Mesendoderm (in vitro differentiated cells): ENCODE measurements around the gene ZNF469.

Source experiments
- DNase-seq: peaks from one replicate; pipeline ENCODE4 v3.0.0; 2013
- H2AK5ac ChIP-seq: 2 replicates; pipeline ENCODE4 v1.6.1; 2013; ENCODE audit warnings: low read length, inconsistent platforms
- H2BK120ac ChIP-seq: 2 replicates; pipeline ENCODE4 v1.6.1; 2013; ENCODE audit warnings: low read depth, mild to moderate bottlenecking, low read length, moderate library complexity, mixed read lengths
- H2BK15ac ChIP-seq: replicated peaks from 2 replicates; pipeline ENCODE4 v1.6.1; 2013; ENCODE audit warnings: low read depth, mild to moderate bottlenecking, moderate library complexity
- H2BK5ac ChIP-seq: 2 replicates; pipeline ENCODE4 v1.6.1; 2013; ENCODE audit warnings: low read length, inconsistent platforms
- H3K18ac ChIP-seq: 2 replicates; pipeline ENCODE4 v1.6.1; 2013; ENCODE audit warnings: mild to moderate bottlenecking, low read length, mixed read lengths
- H3K23ac ChIP-seq: one replicate; pipeline ENCODE4 v1.6.1; 2013; ENCODE audit warnings: low read length
- H3K27ac ChIP-seq: 2 replicates; pipeline ENCODE4 v1.5.1; 2013; ENCODE audit warnings: low read depth, mild to moderate bottlenecking, inconsistent platforms, low read length, moderate library complexity
- H3K27me3 ChIP-seq: 2 replicates; pipeline ENCODE4 v1.6.1; 2013; ENCODE audit warnings: low read length, control low read depth, mild to moderate bottlenecking, inconsistent platforms; ENCODE audit not compliant: insufficient read depth, poor library complexity
- H3K36me3 ChIP-seq: 2 replicates; pipeline ENCODE4 v1.6.1; 2013; ENCODE audit warnings: low read length, inconsistent platforms; ENCODE audit not compliant: control insufficient read depth, insufficient read depth
- H3K4ac ChIP-seq: one replicate; pipeline ENCODE4 v1.6.1; 2013; ENCODE audit warnings: low read depth, mild to moderate bottlenecking, low read length, moderate library complexity
- H3K4me1 ChIP-seq: 2 replicates; pipeline ENCODE4 v1.6.1; 2013; ENCODE audit warnings: low read depth, low read length, inconsistent platforms; ENCODE audit not compliant: control insufficient read depth
- H3K4me2 ChIP-seq: 2 replicates; pipeline ENCODE4 v1.6.1; 2013; ENCODE audit warnings: low read length
- H3K4me3 ChIP-seq: 2 replicates; pipeline ENCODE4 v1.5.1; 2013; ENCODE audit warnings: mild to moderate bottlenecking, low read length
- H3K56ac ChIP-seq: one replicate; pipeline ENCODE4 v1.6.1; 2013; ENCODE audit warnings: low read length
- H3K79me1 ChIP-seq: 2 replicates; pipeline ENCODE4 v1.6.1; 2013; ENCODE audit warnings: low read length, inconsistent platforms
- H3K79me2 ChIP-seq: 2 replicates; pipeline ENCODE4 v1.6.1; 2013; ENCODE audit warnings: mild to moderate bottlenecking, low read length; ENCODE audit not compliant: control insufficient read depth, insufficient read depth
- H3K9ac ChIP-seq: 2 replicates; pipeline ENCODE4 v1.6.1; 2013; ENCODE audit warnings: low read length, inconsistent platforms
- H4K5ac ChIP-seq: one replicate; pipeline ENCODE4 v1.6.1; 2013; ENCODE audit warnings: low read length
- H4K8ac ChIP-seq: one replicate; pipeline ENCODE4 v1.6.1; 2013; ENCODE audit warnings: low read depth, mild to moderate bottlenecking, control low read depth, low read length, moderate library complexity
- WGBS: extraction: QIAGEN DNeasy Blood & Tissue Kit; methylation state at CpG from one replicate; pipeline ENCODE4 v1.1.7; 2013; ENCODE audit warnings: low lambda C conversion rate, missing lambda C conversion rate; ENCODE audit not compliant: insufficient coverage; ENCODE audit errors: extremely low coverage; 5-methylcytosine and 5-hydroxymethylcytosine counted together

ZNF469 gene

GRCh38 chr16:88361775-88362174 lies 21.0 kb upstream of the ZNF469 start:
- H2BK15ac ChIP-seq: no peak overlapping the region
- no peak overlapping the region for H2AK5ac ChIP-seq
- no peaks in the 10 kb centered on the region for H3K27me3 ChIP-seq
- H3K18ac ChIP-seq: no peak overlapping the region
- no peak overlapping the region for H2BK120ac ChIP-seq
- H3K9ac ChIP-seq: no peak overlapping the region
- H3K36me3 ChIP-seq: no peaks in the 10 kb centered on the region
- H3K23ac ChIP-seq: no peak overlapping the region
- H4K8ac ChIP-seq: no peak overlapping the region
- no peak overlapping the region for H4K5ac ChIP-seq
- no peak overlapping the region for H3K4ac ChIP-seq
- WGBS: no CpG with 5 or more reads among the region's 5 CpGs
- no peaks in the 10 kb centered on the region for H3K79me1 ChIP-seq
- no peak overlapping the region for H3K56ac ChIP-seq
- no peak overlapping the region for H2BK5ac ChIP-seq
- no peak for DNase-seq
- no peak overlapping the region for H3K4me3 ChIP-seq
- no peak overlapping the region for H3K27ac ChIP-seq
- no peaks in the 10 kb centered on the region for H3K4me1 ChIP-seq
- H3K4me2 ChIP-seq: no peak overlapping the region
- H3K79me2 ChIP-seq: no peaks in the 10 kb centered on the region

- H2BK15ac ChIP-seq: no peak overlapping the region
- H3K36me3 ChIP-seq: no peaks in the 10 kb centered on the region
- no peak for DNase-seq
- WGBS: no CpG with 5 or more reads among the region's 2 CpGs
- no peaks in the 10 kb centered on the region for H3K4me1 ChIP-seq
- no peak overlapping the region for H4K8ac ChIP-seq
- no peaks in the 10 kb centered on the region for H3K27me3 ChIP-seq
- no peak overlapping the region for H3K4ac ChIP-seq
- no peak overlapping the region for H2BK120ac ChIP-seq
- no peak overlapping the region for H3K23ac ChIP-seq
- no peak overlapping the region for H3K18ac ChIP-seq
- H4K5ac ChIP-seq: no peak overlapping the region
- no peaks in the 10 kb centered on the region for H3K79me1 ChIP-seq
- H3K56ac ChIP-seq: no peak overlapping the region
- H3K4me2 ChIP-seq: no peak overlapping the region
- no peak overlapping the region for H3K27ac ChIP-seq
- no peaks in the 10 kb centered on the region for H3K79me2 ChIP-seq
- H2AK5ac ChIP-seq: no peak overlapping the region
- H3K9ac ChIP-seq: no peak overlapping the region
- no peak overlapping the region for H2BK5ac ChIP-seq
- H3K4me3 ChIP-seq: no peak overlapping the region
Observed at GRCh38 chr16:88363239-88363891, 19.4 kb upstream of the ZNF469 start.

- no peak for DNase-seq
- H4K5ac ChIP-seq: no peak overlapping the region
- H3K18ac ChIP-seq: no peak overlapping the region
- no peaks in the 10 kb centered on the region for H3K79me2 ChIP-seq
- H3K79me1 ChIP-seq: no peaks in the 10 kb centered on the region
- H3K23ac ChIP-seq: no peak overlapping the region
- no peak overlapping the region for H3K4ac ChIP-seq
- H4K8ac ChIP-seq: no peak overlapping the region
- no peaks in the 10 kb centered on the region for H3K36me3 ChIP-seq
- no peak overlapping the region for H3K4me3 ChIP-seq
- no peak overlapping the region for H3K4me2 ChIP-seq
- H3K4me1 ChIP-seq: no peaks in the 10 kb centered on the region
- H2BK5ac ChIP-seq: no peak overlapping the region
- no peak overlapping the region for H3K9ac ChIP-seq
- no peaks in the 10 kb centered on the region for H3K27me3 ChIP-seq
- H3K56ac ChIP-seq: no peak overlapping the region
- H2AK5ac ChIP-seq: no peak overlapping the region
- H3K27ac ChIP-seq: no peak overlapping the region
- WGBS: no CpG with 5 or more reads among the region's 6 CpGs
- H2BK120ac ChIP-seq: no peak overlapping the region
- H2BK15ac ChIP-seq: no peak overlapping the region
Observed at GRCh38 chr16:88365244-88365865, 17.4 kb upstream of the ZNF469 start.

GRCh38 chr16:88366032-88366703 lies 16.6 kb upstream of the ZNF469 start:
- H3K79me2 ChIP-seq: no peaks in the 10 kb centered on the region
- no peak overlapping the region for H4K5ac ChIP-seq
- H3K4me1 ChIP-seq: no peaks in the 10 kb centered on the region
- no peaks in the 10 kb centered on the region for H3K36me3 ChIP-seq
- no peak overlapping the region for H2BK5ac ChIP-seq
- no peak overlapping the region for H4K8ac ChIP-seq
- no peak overlapping the region for H3K56ac ChIP-seq
- H2AK5ac ChIP-seq: no peak overlapping the region
- no peak for DNase-seq
- H2BK15ac ChIP-seq: no peak overlapping the region
- H3K4ac ChIP-seq: no peak overlapping the region
- no peak overlapping the region for H3K18ac ChIP-seq
- H3K27me3 ChIP-seq: no peaks in the 10 kb centered on the region
- H3K23ac ChIP-seq: no peak overlapping the region
- H2BK120ac ChIP-seq: no peak overlapping the region
- 92% methylated on average over 2 of the region's 4 CpGs for WGBS
- H3K79me1 ChIP-seq: no peaks in the 10 kb centered on the region
- no peak overlapping the region for H3K9ac ChIP-seq
- no peak overlapping the region for H3K4me2 ChIP-seq
- no peak overlapping the region for H3K4me3 ChIP-seq
- no peak overlapping the region for H3K27ac ChIP-seq

- WGBS: no CpG with 5 or more reads among the region's 4 CpGs
Observed at GRCh38 chr16:88366704-88367047, 16.1 kb upstream of the ZNF469 start.

More at GRCh38 chr16:88366704-88367047, 16.1 kb upstream of the ZNF469 start:
- H3K18ac ChIP-seq: no peak overlapping the region
- no peak overlapping the region for H3K23ac ChIP-seq
- no peak overlapping the region for H2BK5ac ChIP-seq
- H3K9ac ChIP-seq: no peak overlapping the region
- H4K5ac ChIP-seq: no peak overlapping the region
- H3K4me1 ChIP-seq: no peaks in the 10 kb centered on the region
- H3K4me2 ChIP-seq: no peak overlapping the region
- no peak overlapping the region for H2AK5ac ChIP-seq
- no peak overlapping the region for H3K56ac ChIP-seq
- no peaks in the 10 kb centered on the region for H3K36me3 ChIP-seq
- H4K8ac ChIP-seq: no peak overlapping the region
- no peak overlapping the region for H2BK15ac ChIP-seq
- no peak for DNase-seq
- H3K79me2 ChIP-seq: no peaks in the 10 kb centered on the region
- no peaks in the 10 kb centered on the region for H3K27me3 ChIP-seq
- no peak overlapping the region for H3K4me3 ChIP-seq
- no peak overlapping the region for H3K27ac ChIP-seq
- H3K79me1 ChIP-seq: no peaks in the 10 kb centered on the region
- no peak overlapping the region for H3K4ac ChIP-seq
- H2BK120ac ChIP-seq: no peak overlapping the region
